Measurements from ENCODE around the gene TRIM45.

DNA sequence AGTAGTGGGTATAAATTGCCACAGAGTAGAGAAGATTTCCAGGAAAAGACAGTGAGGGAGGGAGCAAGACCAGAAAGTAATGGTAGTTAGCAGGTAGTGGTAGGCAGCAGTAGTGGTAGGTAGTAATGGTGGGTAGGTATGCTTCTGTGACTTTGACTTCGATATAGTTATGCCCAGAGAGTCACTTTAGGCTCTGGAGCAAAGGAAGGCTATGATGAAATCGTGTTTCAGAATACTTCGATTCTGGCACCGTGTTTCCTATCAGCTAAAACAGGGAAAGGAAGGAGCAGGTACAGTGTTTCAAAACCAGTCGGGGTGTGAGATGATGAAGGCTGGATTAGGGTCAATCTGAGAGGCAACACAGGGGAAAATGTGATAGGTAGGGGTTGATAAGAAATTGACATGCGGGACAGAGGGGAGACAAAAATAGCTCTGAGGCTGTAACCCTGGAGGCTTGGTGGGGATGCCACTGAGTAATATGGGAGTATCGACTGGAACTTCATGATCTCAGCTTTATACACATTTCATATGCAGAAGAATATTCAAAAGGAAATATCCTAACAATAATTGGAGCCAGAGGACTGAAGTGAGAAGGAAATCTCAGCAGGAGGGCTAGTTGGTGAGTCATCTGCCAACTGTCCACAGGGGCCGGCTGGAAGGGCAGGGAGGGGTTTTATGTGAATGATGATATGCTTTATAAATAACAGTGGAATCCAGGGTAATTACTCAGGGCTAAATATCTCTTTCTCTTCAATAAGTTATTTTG lies 25.2 kb upstream of the TRIM45 start:
- TF ChIP-seq POLR2A (IDR thresholded peaks at IDR 0.05; ENCODE audit: low read depth, low read length): no peak
- no peak for TF ChIP-seq TAF1 (IDR thresholded peaks at IDR 0.05; ENCODE audit: low read depth, low read length)
- no peak for TF ChIP-seq SPI1 (IDR thresholded peaks at IDR 0.05; ENCODE audit: low read depth, low read length)
- no peak for TF ChIP-seq POLR2AphosphoS5 (IDR thresholded peaks at IDR 0.05; ENCODE audit: low read depth, low read length)
- TF ChIP-seq POU2F2 (IDR thresholded peaks at IDR 0.05; ENCODE audit: low read depth, low read length): no peak
- no peak for TF ChIP-seq PAX5 (IDR thresholded peaks at IDR 0.05; ENCODE audit: insufficient read depth, low read length, severe bottlenecking)

All from GM12891 (cell line).